Gastroesophageal sphincter (tissue), 4 donors: ENCODE measurements around the gene KRT14. TPM values are rescaled to one million over a fixed set of nuclear protein-coding genes. Genes with fewer than 3 reads are reported as not detected.
A peak's percentile ranks its signal among the peaks of the same experiment; 100 is the strongest.

Experiments used
- ATAC-seq: fragments of 150-250 bp; one replicate; pipeline ENCODE4 v1.9.1; 2016; ENCODE audit warnings: mild to moderate bottlenecking, moderate library complexity
- H3K27ac ChIP-seq, 4 donors: fragments of 200-600 bp; sonication (generic) in 3 of 4; 1 replicate in 3 of 4; 2 replicates in 1 of 4; pipeline ENCODE4 v1.5.1; 2016 to 2019
- H3K27me3 ChIP-seq: fragments of 200-600 bp; sonication (generic); one replicate; pipeline ENCODE4 v1.5.1; 2019
- H3K36me3 ChIP-seq, 2 donors: fragments of 200-600 bp; sonication (generic); one replicate each; pipeline ENCODE4 v1.5.1; 2019; ENCODE audit warnings: control low read depth in 1 of 2
- H3K4me1 ChIP-seq, 3 donors: fragments of 200-600 bp; sonication (generic); 1 replicate in 2 of 3; 2 replicates in 1 of 3; pipeline ENCODE4 v1.5.1; 2016 to 2019; ENCODE audit warnings: control low read depth in 2 of 3
- H3K4me3 ChIP-seq, 2 donors: fragments of 200-600 bp; sonication (generic); one replicate each; pipeline ENCODE4 v1.5.1; 2019; ENCODE audit warnings: mild to moderate bottlenecking in 1 of 2, moderate library complexity in 1 of 2
- H3K9me3 ChIP-seq, 3 donors: fragments of 200-600 bp; sonication (generic); one replicate each; pipeline ENCODE4 v1.5.1; 2017 to 2019; ENCODE audit warnings: control low read depth in 2 of 3
- EP300 ChIP-seq: sonication (generic); formaldehyde crosslinking; IDR thresholded peaks from one replicate; pipeline ENCODE4 v1.6.1; 2017; ENCODE audit warnings: antibody characterized with exemption, mild to moderate bottlenecking
- POLR2A ChIP-seq, 2 donors: fragments of 450-650 bp; IDR thresholded peaks; one replicate each; pipeline ENCODE4 v1.6.1; 2017; ENCODE audit warnings: antibody characterized with exemption in 2 of 2, mild to moderate bottlenecking in 2 of 2, moderate library complexity in 1 of 2
- POLR2AphosphoS5 ChIP-seq: sonication (generic); formaldehyde crosslinking; IDR thresholded peaks from one replicate; pipeline ENCODE4 v1.6.1; 2017; ENCODE audit warnings: antibody characterized with exemption
- WGBS, 2 donors: methylation state at CpG; one replicate each; pipeline ENCODE4 v1.1.5; 2018; ENCODE audit warnings: low coverage in 1 of 2; 5-methylcytosine and 5-hydroxymethylcytosine counted together
- total RNA-seq, 4 donors: library from RNA; depleted of rRNA; stranded (reverse); fragments of >200 nt; gene quantifications; one replicate each; pipeline ENCODE4 v1.1.0, GENCODE V29; 2016
- TF ChIP-seq, protein P1 (sequence below), 4 experiments: fragments of 200-600 bp in 2 of 4; fragments of 450-650 bp in 2 of 4; sonication (generic) in 1 of 4; IDR thresholded peaks; one replicate each; pipeline ENCODE4 v1.5.1; 2017 to 2019; ENCODE audit warnings: antibody characterized with exemption in 4 of 4, mild to moderate bottlenecking in 2 of 4, moderate library complexity in 2 of 4

Gene KRT14
- total RNA-seq, 4 donors from 2014 or later: 1.4 to 105 (median 41.1) TPM; not detected in 1

DNA sequence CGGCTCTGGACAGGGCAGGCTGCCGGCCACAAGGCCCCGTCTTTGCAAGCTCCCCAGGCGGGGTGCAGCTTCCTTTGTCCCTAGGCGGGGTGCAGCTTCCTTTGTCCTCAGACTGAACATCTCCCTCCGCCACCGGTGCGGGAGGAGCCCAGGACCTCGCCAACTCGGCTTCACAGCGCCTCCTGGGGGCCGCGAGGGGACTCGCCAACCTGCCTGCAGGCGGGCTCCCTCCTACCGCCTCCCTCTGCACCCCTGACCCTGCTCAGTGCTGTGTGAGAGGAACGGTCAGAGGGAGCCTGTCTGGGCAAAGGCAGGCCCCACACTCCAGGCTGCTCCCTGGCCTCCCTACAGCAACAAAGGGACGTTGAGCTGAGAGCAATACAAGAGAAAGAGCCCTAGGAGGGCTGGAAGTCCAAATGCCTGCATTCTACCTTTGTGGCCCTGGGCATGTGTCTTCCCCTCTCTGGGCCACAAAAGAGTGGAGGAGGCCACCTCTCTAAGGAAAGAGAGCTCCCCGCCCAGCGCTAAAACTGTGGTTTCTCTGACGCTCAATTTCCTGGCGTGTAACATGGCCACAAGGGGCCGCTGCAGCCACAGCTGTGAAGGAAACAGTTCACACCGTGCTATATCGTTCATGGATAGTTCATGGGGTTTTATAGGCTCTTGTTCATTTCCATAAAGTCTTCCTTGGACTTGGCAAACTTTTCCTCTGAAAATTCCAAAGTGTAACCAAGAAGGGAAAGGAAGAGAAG is 37.7 kb downstream of the KRT14 start:
- peak overlapping the region in 1 of 2 donors; percentile 31 for H3K4me3 ChIP-seq
- peaks cover 5% of the 10 kb centered on the region for H3K27me3 ChIP-seq
- TF ChIP-seq, protein P1, sequence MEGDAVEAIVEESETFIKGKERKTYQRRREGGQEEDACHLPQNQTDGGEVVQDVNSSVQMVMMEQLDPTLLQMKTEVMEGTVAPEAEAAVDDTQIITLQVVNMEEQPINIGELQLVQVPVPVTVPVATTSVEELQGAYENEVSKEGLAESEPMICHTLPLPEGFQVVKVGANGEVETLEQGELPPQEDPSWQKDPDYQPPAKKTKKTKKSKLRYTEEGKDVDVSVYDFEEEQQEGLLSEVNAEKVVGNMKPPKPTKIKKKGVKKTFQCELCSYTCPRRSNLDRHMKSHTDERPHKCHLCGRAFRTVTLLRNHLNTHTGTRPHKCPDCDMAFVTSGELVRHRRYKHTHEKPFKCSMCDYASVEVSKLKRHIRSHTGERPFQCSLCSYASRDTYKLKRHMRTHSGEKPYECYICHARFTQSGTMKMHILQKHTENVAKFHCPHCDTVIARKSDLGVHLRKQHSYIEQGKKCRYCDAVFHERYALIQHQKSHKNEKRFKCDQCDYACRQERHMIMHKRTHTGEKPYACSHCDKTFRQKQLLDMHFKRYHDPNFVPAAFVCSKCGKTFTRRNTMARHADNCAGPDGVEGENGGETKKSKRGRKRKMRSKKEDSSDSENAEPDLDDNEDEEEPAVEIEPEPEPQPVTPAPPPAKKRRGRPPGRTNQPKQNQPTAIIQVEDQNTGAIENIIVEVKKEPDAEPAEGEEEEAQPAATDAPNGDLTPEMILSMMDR (IDR thresholded peaks at IDR 0.05): peak; percentile 58 to 76 (median 71)
- no peak for TF ChIP-seq EP300
- H3K4me1 ChIP-seq: peaks cover 0 to 24% (median 13%) of the 10 kb centered on the region in 3 donors
- 0% methylated on average over 4 of the region's 25 CpGs; no CpG with 5 or more reads in 1 of the 2 donors for WGBS, 2 donors
- peak overlapping the region in 2 of 4 donors; percentile 32 to 62 for H3K27ac ChIP-seq
- H3K36me3 ChIP-seq: no peaks in the 10 kb centered on the region
- ATAC-seq: peak; percentile 88
- peaks cover 0 to 10% (median 0%) of the 10 kb centered on the region in 3 donors for H3K9me3 ChIP-seq

DNA sequence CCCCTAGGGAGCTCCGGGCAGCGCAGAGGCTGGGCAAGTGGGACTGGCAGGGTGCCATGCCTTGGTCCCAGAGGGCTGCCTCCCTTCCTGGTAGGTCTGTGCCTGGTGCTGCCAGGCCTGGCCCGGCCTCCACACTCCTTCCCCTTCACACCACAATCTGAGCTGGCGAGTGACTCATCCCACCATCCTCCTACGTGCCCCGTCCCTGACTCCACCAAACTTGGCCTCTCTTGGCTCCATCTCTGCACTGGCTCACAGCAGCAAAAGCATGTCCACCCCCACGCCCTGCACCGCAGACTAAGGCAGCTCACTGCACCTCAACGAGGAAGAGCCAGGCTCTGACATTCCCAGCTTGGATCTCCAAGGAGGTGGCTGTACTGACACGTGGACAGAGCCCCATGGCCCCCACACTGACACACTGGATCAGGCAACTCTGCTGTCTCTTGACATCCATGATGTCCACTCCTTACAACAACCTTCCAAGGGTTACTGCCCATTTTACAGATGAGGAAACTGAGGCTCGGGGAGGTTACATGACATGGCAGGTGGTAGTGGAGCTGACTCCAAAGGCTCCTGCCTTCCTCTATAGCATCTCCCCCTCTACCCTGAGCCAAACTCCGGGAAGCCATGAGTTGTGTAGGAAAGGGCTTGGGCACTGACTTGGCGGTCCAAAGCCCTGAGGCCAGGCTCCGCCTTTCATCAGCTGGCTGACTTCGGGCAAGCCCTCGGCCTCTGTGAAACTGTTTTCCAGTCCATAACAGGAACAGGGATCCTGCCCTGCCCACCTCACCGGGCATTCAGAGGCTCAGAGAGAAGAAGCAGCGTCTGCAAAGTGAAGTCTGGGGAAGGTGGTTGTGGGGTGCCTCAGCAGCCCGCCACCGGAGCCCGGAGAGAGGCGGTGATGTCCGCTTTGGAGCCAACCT is 38.5 kb downstream of the KRT14 start:
- WGBS, 2 donors: 50% methylated on average over 2 to 5 of the region's 23 CpGs
- Histone ChIP-seq H3K36me3 (no peaks in the 10 kb centered on the region), H3K27ac (peak overlapping the region in 2 of 4 donors; percentile 32 to 62)

DNA sequence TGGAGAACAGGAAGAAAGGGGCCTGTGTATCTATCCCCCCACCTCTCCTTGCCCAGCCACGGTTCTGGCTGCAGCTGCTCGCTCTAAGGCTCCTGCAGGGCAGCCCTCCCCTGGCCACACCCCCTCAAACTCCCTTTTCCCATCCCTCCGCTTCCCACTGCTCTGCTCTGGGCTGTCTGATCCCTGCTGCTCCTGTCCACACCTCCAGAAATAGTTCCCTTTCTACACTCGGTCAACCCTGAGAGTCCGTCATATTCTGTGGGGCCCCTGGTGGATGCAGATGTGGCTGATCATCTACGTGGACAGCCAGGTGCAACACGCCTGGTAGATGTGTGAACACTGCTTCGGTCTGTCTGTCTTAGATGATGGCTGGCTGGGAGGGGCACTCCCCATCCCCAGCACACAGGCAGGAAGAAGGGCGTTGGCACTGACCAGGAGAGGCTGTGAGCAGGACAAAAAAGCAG is 39.3 kb downstream of the KRT14 start:
- H3K9me3 ChIP-seq: peaks cover 0 to 10% (median 0%) of the 10 kb centered on the region in 3 donors
- H3K4me1 ChIP-seq: peaks cover 0 to 24% (median 13%) of the 10 kb centered on the region in 3 donors
- TF ChIP-seq, protein P1 (IDR thresholded peaks at IDR 0.05): no peak
- TF ChIP-seq EP300: no peak
- TF ChIP-seq POLR2A (IDR thresholded peaks at IDR 0.05): no peak
- TF ChIP-seq POLR2AphosphoS5: no peak
- H3K36me3 ChIP-seq: no peaks in the 10 kb centered on the region
- no peak overlapping the region for H3K4me3 ChIP-seq
- H3K27me3 ChIP-seq: peaks cover 5% of the 10 kb centered on the region
- peak overlapping the region in 1 of 4 donors; percentile 62 for H3K27ac ChIP-seq
- WGBS, 2 donors: 67 to 90% methylated on average over 2 to 3 of the region's 9 CpGs
- ATAC-seq: no peak

More for the DNA sequence above, 38.5 kb downstream of the KRT14 start:
- TF ChIP-seq POLR2A (IDR thresholded peaks at IDR 0.05): no peak
- TF ChIP-seq POLR2AphosphoS5: peak; percentile 18
- TF ChIP-seq, protein P1 (IDR thresholded peaks at IDR 0.05): no peak
- no peak for TF ChIP-seq EP300
- Histone ChIP-seq H3K4me3 (peak overlapping the region in 1 of 2 donors; percentile 31), H3K27me3 (peaks cover 5% of the 10 kb centered on the region), H3K9me3 (peaks cover 0 to 10% (median 0%) of the 10 kb centered on the region in 3 donors), H3K4me1 (peaks cover 0 to 24% (median 13%) of the 10 kb centered on the region in 3 donors)
- ATAC-seq: peak; percentile 34

DNA sequence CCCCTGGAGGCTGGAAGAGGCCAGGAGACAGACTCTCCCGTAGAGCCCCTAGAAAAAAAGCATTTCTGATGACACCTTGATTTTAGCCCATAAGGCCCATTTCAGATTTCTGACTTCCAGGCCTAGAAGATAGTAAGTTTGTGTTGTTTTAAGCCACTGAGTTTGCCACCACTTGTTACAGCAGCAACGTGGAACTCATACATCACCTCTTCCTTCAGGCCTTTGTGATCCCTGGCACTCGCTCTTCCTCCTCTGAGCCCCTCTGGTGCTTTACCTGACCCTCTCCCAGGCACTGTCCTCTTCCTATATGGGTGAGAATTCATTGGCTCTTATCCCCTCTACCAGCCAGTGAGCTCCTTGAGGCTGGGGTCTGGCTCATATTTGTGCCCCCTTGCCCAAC is 39.9 kb downstream of the KRT14 start:
- TF ChIP-seq, protein P1 (IDR thresholded peaks at IDR 0.05): no peak
- TF ChIP-seq POLR2A (IDR thresholded peaks at IDR 0.05): no peak
- TF ChIP-seq POLR2AphosphoS5: no peak
- no peak for TF ChIP-seq EP300
- WGBS, 2 donors: 90 to 97% methylated on average over 3 of the region's 3 CpGs
- no peaks in the 10 kb centered on the region for H3K36me3 ChIP-seq
- H3K9me3 ChIP-seq: peaks cover 0 to 10% (median 0%) of the 10 kb centered on the region in 3 donors
- peaks cover 5% of the 10 kb centered on the region for H3K27me3 ChIP-seq
- no peak overlapping the region for H3K27ac ChIP-seq
- peaks cover 0 to 24% (median 13%) of the 10 kb centered on the region in 3 donors for H3K4me1 ChIP-seq
- no peak overlapping the region for H3K4me3 ChIP-seq
- no peak for ATAC-seq
